Measurements from ENCODE around the gene AVL9.

AVL9 gene

GRCh38 chr7:32531402-32531801 is 36.1 kb downstream of the AVL9 start:
- no peak for TF ChIP-seq CTCF (IDR thresholded peaks at IDR 0.05; ENCODE audit: control extremely low read depth, extremely low read depth, low read depth, missing control alignments)
- no peak for DNase-seq (ENCODE audit: extremely low spot score)
- ChIA-PET POLR2A (no interaction called here), CTCF (no interaction called here)

GRCh38 chr7:32532086-32532485 is 36.8 kb downstream of the AVL9 start:
- TF ChIP-seq CTCF (IDR thresholded peaks at IDR 0.05; ENCODE audit: control extremely low read depth, extremely low read depth, low read depth, missing control alignments) = no peak
- ChIA-PET CTCF (no interaction called here), POLR2A (no interaction called here)
- DNase-seq (ENCODE audit: extremely low spot score) = no peak

- ChIA-PET POLR2A (no interaction called here), CTCF (interaction anchor here (1.2 kb wide), 1 partner anchor 13 kb away, joined by 6 read pairs; no protein-coding TSS in a partner anchor)
- no peak for DNase-seq (ENCODE audit: extremely low spot score)
- no peak for TF ChIP-seq CTCF (IDR thresholded peaks at IDR 0.05; ENCODE audit: control extremely low read depth, extremely low read depth, low read depth, missing control alignments)
Observed at GRCh38 chr7:32532716-32533115, 37.4 kb downstream of the AVL9 start.

- CTCF ChIA-PET = interaction anchor here (1.2 kb wide), 1 partner anchor 12 kb away, joined by 6 read pairs; no protein-coding TSS in a partner anchor
- POLR2A ChIA-PET = no interaction called here
- no peak for TF ChIP-seq CTCF (IDR thresholded peaks at IDR 0.05; ENCODE audit: control extremely low read depth, extremely low read depth, low read depth, missing control alignments)
- no peak for DNase-seq (ENCODE audit: extremely low spot score)
Observed at GRCh38 chr7:32533276-32534029, 38.2 kb downstream of the AVL9 start.

GRCh38 chr7:32535162-32535702 is 39.9 kb downstream of the AVL9 start:
- ChIA-PET POLR2A (no interaction called here), CTCF (interaction anchor here (1.0 kb wide), 1 partner anchor 10 kb away, joined by 7 read pairs; no protein-coding TSS in a partner anchor)
- no peak for TF ChIP-seq CTCF (IDR thresholded peaks at IDR 0.05; ENCODE audit: control extremely low read depth, extremely low read depth, low read depth, missing control alignments)
- DNase-seq (ENCODE audit: extremely low spot score) = peak; percentile 33

GRCh38 chr7:32536016-32536415 is 40.7 kb downstream of the AVL9 start:
- no peak for DNase-seq (ENCODE audit: extremely low spot score)
- no peak for TF ChIP-seq CTCF (IDR thresholded peaks at IDR 0.05; ENCODE audit: control extremely low read depth, extremely low read depth, low read depth, missing control alignments)
- POLR2A ChIA-PET = no interaction called here
- CTCF ChIA-PET = interaction anchor here (1.0 kb wide), 1 partner anchor 9 kb away, joined by 7 read pairs; no protein-coding TSS in a partner anchor
